ENCODE results near the gene PLCXD1.
"Not testable (repeated sequence)": the region's sequence is repeated elsewhere in the genome, so short reads cannot be mapped to it uniquely, and the experiment has no call there.

Gene PLCXD1

GRCh38 chrX:336227-336626 lies 55.0 kb downstream of the PLCXD1 start:
- DNase-seq, result no peak

DNA sequence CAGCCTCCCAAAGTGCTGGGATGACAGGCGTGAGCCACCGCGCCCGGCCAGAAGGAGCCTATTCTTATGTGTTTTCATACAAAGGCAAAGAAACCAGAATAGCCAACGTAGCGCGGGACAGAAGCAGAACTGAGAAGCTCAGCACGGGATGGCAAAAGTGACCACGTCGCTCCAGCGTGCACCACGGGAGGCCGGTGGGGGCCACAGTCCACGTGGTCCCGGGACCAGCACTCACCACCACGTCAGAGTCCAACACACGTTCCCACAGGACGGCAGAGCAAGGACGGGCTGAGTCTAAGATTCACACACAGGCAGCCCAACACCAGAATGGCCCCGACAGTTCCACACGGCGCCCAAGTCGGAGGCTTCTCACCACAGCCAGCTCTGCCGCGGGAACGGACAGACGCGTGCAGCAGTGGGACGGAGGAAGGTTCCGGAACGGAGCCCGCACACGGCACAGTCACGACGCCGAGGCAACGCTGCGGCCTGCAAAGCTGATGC lies 56.2 kb downstream of the PLCXD1 start:
- DNase-seq, result no peak

DNA sequence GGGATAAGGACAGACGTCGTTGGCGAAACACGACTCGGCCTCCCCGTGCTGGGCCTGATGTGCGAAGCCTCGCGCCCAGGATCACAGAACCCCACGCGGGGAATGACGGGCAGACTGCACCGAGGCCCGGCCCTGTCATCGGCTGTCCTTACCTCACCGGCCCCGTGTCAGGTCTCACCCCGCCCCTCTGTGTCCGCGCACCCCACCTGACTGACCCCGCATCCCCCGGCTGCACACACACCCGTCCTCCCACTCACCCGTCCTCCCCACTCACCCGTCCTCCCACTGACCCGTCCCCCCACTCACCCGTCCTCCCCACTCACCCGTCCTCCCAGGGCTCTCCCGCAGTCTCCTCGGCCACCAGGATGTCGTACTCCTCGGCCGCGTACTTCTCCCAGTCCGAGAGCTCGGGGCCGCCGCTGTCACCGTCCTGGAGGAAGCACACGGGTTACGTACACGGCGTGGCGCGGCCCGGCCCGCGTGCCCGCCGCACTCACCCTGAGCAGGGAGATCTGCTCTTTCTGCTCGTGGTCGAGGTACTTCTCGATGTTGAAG lies 57.2 kb downstream of the PLCXD1 start:
- no peak for DNase-seq

DNA sequence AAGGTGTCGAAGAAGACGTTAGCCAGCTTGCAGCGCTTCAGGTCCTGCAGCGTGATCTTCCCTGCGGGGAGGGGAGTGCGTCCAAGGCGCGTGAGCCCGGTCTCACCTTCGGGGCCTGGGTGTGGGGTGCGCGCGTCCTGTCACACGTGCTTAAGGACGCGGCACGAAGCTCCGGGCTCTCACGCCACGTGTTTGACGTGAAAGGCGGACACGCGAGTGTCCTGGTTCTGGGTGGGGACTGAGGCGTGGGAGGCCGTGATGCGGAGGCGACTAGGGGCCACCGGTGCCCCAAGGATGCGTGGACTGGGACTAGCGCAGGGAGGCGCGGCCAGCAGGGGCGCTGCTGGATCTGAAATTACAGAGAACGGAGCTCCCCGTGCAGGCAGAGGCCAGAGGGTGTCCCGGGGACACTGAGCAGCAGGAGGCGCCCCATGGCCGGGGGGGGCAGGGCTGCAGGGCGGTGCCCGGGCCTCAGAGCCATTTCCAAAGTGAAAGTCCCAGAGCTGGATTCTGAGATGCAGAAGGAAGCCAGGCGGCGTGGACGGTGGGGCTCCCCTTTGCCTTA lies 57.7 kb downstream of the PLCXD1 start:
- DNase-seq, result no peak

DNA sequence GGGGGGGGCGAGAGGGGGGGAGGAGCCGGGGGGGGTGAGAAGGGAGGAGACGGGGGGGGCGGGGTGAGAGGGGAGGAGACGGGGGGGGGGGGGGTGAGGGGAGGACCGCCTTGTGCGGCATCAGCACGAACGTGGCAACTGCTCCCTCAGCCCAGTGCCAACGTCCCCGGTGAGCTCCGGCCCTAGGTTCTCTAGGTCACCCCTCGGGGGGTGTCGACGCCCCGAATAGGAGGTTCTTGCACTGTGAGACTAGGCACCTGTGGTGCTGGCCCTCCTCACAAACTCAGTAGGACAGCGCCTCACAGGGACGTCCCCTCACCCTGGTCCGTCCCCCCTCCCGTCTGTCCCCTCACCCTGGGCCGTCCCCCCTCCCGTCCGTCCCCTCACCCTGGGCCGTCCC lies 58.9 kb downstream of the PLCXD1 start:
- no peak for DNase-seq

- no peak for DNase-seq
Observed at GRCh38 chrX:340641-341423, 59.7 kb downstream of the PLCXD1 start.

GRCh38 chrX:341541-342101 lies 60.4 kb downstream of the PLCXD1 start:
- no peak for DNase-seq

DNA sequence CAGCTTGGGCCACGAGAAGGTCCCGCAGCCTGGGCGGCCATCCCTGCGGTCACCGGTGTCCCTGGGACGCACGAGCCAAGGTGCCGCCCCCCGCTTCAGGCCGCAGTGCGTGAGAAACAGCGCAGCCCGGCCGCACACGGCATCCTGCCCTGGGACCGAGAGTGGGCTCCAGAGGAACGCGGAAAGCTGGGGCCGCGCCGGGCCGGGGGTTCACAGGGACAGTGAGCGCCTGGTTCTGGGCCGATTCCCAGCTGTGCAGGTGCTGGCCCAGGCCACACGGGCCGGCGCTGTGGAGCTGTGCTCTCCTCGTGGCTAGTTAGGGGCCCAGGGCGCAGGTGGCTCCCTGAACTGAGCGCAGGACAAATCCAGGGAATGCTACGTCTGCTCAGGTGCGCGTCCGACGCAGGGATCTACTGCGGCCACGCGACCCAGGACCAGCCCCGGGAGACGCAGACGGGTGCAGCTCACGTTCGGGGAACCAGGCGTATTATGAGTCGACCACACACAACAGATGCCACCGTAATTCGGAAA lies 63.3 kb downstream of the PLCXD1 start:
- DNase-seq, result no peak

GRCh38 chrX:345020-345925 lies 64.1 kb downstream of the PLCXD1 start:
- no peak for DNase-seq

DNA sequence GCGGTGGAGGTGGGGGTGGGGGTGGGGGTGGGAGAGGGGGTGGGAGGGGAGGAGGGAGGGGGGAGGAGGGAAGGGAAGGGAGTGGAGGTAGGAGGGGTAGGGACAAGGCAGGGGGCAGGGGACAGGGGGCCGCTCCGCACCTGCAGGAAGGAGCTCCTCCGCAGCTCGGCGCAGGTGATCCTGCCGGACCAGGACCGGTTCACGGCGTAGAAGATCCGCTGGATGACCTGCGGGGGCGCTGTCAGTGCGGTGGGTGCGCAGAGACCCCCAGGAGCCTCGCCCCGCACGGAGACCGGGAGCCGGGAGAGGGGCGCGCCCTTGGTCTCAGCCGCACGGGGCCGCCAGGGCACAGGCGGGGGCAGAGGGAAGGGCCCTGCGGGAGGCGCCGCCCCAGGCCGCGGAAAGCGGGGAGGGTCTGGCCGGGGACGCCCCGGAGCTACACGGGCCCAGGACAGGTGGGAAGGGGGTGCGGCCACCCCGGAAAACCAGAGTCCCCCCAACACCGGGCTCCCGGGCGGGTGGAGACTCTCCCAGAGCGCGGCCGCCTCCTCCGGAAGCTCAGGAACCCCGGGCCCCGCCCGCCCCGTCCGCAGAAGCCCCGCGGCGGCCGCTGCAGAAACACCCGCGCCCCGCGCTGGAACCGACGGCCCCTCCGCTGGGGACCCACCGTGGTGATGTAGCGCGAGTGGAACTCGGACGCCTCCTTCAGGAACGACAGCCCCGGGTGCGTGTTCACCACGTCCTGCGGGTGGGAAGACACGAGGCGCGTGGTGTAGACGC lies 65.0 kb downstream of the PLCXD1 start:
- no peak for DNase-seq

DNA sequence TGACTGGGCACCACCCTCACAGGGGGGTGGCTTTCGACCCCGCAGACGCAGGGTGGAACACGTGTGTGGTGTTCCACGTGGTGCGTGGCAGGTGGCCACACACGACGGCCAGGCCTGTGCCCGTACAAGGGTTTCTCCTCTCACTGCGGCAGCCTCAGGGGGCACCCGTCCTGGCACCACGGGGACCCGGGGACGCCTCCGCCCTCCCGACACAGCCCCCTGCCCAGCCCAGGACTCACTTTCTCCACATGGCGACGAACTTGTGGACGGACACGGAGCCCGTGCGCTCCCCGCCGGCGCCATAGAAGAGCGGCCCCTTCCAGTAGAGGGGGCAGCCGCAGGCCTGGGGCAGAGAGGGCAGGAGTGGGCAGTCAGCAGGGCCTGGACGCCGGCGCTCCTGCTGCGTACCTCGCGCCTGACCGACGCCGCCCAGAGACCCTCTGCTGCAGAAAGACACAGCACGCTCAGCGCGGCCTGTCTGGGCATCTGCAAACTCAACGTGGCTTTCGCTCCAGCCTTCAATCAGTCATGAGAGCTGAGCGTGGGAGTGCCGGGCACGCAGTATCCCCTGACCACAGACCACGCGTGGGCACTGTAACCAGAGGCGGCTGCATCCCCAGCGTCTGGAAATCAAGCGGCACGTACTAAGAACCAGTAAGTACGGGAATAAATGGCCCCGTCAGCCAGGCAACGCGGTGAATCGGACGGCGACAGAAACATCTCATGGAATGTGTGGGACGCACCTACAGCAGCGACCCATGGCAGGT lies 66.4 kb downstream of the PLCXD1 start:
- DNase-seq, result no peak

DNA sequence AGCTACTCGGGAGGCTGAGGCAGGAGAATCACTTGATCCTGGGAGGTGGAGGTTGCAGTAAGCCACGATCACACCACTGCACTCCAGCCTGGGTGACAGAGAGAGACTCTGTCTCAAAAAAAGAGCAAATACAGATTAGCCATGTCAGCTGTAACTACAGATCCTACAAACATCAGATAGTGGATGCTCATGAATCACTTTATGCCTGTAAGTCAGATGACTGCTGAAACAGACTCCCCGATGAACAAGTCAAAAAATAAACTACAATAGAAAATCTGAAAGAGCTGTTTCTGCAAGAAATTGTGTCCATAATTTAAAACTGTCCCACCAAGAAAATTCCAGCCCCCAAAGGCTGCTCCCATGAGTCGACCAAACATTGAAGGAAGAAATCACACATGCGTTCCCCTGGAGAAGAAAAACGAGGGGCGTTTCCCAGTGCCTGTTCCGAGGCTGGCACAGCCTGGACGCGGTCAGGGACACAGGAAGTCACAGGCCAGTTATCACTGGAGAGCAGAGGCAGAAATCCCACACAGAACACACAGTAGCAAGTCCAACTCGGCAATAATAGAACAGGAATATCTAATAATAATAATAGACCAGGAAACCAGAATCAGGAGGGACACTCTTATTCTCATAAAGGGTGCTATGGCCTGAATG lies 67.4 kb downstream of the PLCXD1 start:
- no peak for DNase-seq

GRCh38 chrX:349196-349595 lies 68.0 kb downstream of the PLCXD1 start:
- DNase-seq, result no peak

DNA sequence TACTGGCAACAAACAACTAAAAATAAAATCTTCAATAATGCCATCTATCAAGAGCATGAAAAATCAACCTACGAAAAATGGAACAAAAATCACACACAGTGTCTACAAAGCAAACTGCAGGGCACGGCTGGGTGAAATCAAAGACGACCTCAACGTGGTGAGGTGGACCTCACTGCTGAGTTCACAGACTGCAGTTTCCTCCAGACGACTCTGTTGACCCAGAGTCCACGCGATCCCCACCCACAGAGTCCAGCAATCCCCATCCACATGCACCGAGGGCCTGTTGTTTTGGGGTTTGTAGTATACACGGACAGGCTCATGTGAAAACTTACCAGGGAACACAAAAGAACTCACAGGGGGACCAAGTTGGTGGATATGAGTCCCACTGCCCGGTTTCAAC lies 68.5 kb downstream of the PLCXD1 start:
- no peak for DNase-seq

DNA sequence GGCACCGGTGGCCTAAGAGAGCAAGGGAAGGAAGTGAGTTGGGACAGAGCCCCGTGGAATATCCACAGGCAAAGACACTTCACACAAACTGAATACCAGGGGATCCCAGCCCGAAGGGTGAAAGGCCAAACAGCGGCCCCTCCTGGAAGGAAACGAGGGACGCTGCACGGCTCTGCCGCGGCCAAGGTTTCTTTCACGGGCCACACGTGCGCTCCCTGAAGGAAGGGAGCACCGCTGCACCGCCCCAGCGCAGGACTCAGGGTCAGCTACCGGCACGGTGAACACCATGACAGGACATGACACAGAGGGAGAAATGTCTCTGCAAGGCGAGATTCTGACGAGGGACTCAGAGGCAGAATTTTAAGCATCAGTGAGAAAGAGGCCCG lies 69.0 kb downstream of the PLCXD1 start:
- no peak for DNase-seq

GRCh38 chrX:350534-351323 lies 69.5 kb downstream of the PLCXD1 start:
- DNase-seq, result no peak

DNA sequence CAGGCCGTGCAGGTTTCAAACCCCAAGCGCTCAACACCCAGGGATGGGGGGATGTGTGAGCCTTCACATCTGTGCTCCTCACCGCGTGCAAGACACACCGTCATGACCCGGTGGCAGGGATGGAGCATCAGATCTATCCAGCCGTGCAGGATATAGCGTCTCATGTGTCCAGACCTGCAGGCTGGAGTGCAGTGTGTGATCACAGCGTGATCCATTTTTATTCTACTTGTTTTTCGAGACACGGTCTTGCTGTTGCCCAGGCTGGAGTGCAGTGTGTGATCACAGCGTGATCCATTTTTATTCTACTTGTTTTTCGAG lies 70.1 kb downstream of the PLCXD1 start:
- not testable (repeated sequence) for DNase-seq

DNA sequence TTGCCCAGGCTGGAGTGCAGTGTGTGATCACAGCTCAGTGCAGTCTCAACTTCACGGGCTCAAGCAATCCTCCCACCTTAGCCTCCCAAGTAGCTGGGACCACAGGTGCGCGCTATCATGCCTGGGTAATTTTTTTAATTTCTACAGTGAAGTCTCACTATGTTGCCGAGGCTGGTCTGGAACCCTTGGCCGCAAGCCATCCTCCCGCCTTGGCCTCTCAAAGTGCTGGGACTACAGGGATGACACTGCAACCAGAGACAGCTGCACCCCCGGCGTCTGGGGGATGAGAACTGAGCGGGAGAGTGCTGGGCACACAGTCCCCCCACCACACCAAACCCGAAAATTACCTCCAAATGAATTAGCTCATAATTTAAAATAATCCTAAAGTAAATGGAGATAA lies 70.6 kb downstream of the PLCXD1 start:
- DNase-seq, result no peak

DNA sequence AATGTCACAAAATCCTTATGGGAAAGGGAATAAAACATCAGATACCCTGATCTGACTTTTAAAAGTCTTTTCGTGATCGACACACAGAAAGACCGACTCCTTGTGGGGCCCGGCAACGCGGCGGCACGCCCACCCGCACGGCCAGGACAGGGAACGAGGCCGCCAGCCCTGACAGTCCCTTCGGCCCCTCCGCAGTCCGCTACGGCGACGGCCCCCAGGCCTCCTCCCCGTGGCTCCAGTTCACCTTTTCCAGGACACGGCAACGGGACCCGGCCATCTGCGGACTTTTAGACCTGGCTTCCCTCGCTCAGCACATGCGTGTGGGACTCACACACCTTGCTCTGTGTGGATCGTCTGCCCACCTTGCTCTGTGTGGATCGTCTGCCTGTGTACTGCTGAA lies 71.0 kb downstream of the PLCXD1 start:
- DNase-seq, result no peak
